Ishikawa (cell line): ENCODE measurements around the gene TENM3.

Source experiments
- CEBPB ChIP-seq: IDR thresholded peaks from 2 replicates; pipeline ENCODE4 v1.6.1; 2012
- CREB1 ChIP-seq: IDR thresholded peaks from 2 replicates; pipeline ENCODE4 v1.6.1; 2012; ENCODE audit warnings: low read depth
- EGR1 ChIP-seq: IDR thresholded peaks from 2 replicates; pipeline ENCODE4 v1.6.1; 2012
- EP300 ChIP-seq: IDR thresholded peaks from 2 replicates; pipeline ENCODE4 v1.6.1; 2012; ENCODE audit warnings: borderline replicate concordance
- NFIC ChIP-seq: IDR thresholded peaks from 2 replicates; pipeline ENCODE4 v1.6.1; 2012
- RAD21 ChIP-seq: IDR thresholded peaks from 2 replicates; pipeline ENCODE4 v1.6.1; 2012; ENCODE audit warnings: low read depth
- TAF1 ChIP-seq: IDR thresholded peaks from 2 replicates; pipeline ENCODE4 v1.6.1; 2012; ENCODE audit warnings: low read depth, mild to moderate bottlenecking
- TCF12 ChIP-seq: IDR thresholded peaks from 2 replicates; pipeline ENCODE4 v1.6.1; 2012; ENCODE audit warnings: low read depth
- TEAD4 ChIP-seq: IDR thresholded peaks from 2 replicates; pipeline ENCODE4 v1.6.1; 2012
- YY1 ChIP-seq: IDR thresholded peaks from 2 replicates; pipeline ENCODE4 v1.6.1; 2012; ENCODE audit warnings: low read depth
- ZBTB7A ChIP-seq: IDR thresholded peaks from 2 replicates; pipeline ENCODE4 v1.6.1; 2012; ENCODE audit warnings: low read depth
- TF ChIP-seq, protein P1 (sequence below): IDR thresholded peaks from 2 replicates; pipeline ENCODE4 v1.6.1; 2012
- TF ChIP-seq, protein P2 (sequence below): IDR thresholded peaks from 2 replicates; pipeline ENCODE4 v1.6.1; 2012
- TF ChIP-seq, protein P3 (sequence below): IDR thresholded peaks from 2 replicates; pipeline ENCODE4 v1.6.1; 2012; ENCODE audit warnings: low read depth, mild to moderate bottlenecking

- TF ChIP-seq TAF1 (no peak), TCF12 (no peak), CREB1 (no peak), YY1 (no peak), CEBPB (no peak), EP300 (no peak), ZBTB7A (no peak), NFIC (no peak), EGR1 (no peak), RAD21 (no peak), TEAD4 (no peak)
- TF ChIP-seq, protein P1, sequence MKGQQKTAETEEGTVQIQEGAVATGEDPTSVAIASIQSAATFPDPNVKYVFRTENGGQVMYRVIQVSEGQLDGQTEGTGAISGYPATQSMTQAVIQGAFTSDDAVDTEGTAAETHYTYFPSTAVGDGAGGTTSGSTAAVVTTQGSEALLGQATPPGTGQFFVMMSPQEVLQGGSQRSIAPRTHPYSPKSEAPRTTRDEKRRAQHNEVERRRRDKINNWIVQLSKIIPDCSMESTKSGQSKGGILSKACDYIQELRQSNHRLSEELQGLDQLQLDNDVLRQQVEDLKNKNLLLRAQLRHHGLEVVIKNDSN: no peak
- TF ChIP-seq, protein P2, sequence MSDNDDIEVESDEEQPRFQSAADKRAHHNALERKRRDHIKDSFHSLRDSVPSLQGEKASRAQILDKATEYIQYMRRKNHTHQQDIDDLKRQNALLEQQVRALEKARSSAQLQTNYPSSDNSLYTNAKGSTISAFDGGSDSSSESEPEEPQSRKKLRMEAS: no peak
- TF ChIP-seq, protein P3, sequence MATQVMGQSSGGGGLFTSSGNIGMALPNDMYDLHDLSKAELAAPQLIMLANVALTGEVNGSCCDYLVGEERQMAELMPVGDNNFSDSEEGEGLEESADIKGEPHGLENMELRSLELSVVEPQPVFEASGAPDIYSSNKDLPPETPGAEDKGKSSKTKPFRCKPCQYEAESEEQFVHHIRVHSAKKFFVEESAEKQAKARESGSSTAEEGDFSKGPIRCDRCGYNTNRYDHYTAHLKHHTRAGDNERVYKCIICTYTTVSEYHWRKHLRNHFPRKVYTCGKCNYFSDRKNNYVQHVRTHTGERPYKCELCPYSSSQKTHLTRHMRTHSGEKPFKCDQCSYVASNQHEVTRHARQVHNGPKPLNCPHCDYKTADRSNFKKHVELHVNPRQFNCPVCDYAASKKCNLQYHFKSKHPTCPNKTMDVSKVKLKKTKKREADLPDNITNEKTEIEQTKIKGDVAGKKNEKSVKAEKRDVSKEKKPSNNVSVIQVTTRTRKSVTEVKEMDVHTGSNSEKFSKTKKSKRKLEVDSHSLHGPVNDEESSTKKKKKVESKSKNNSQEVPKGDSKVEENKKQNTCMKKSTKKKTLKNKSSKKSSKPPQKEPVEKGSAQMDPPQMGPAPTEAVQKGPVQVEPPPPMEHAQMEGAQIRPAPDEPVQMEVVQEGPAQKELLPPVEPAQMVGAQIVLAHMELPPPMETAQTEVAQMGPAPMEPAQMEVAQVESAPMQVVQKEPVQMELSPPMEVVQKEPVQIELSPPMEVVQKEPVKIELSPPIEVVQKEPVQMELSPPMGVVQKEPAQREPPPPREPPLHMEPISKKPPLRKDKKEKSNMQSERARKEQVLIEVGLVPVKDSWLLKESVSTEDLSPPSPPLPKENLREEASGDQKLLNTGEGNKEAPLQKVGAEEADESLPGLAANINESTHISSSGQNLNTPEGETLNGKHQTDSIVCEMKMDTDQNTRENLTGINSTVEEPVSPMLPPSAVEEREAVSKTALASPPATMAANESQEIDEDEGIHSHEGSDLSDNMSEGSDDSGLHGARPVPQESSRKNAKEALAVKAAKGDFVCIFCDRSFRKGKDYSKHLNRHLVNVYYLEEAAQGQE: no peak
Observed at GRCh38 chr4:182449930-182450439, 206.8 kb downstream of the TENM3 start.
